ENCODE measurements around the gene LILRA5.

LILRA5 gene

GRCh38 chr19:54338521-54338920 lies 25.6 kb upstream of the LILRA5 start:
- no peak overlapping the region for H3K27ac ChIP-seq
- TF ChIP-seq CTCF (conservative IDR thresholded peaks at IDR 0.05) = no peak

- no peak for TF ChIP-seq CTCF (conservative IDR thresholded peaks at IDR 0.05)
- H3K27ac ChIP-seq = no peak overlapping the region
Measured at GRCh38 chr19:54337858-54338230, 24.9 kb upstream of the LILRA5 start.

GRCh38 chr19:54336893-54337857 lies 24.2 kb upstream of the LILRA5 start:
- H3K27ac ChIP-seq = no peak overlapping the region
- no peak for TF ChIP-seq CTCF (conservative IDR thresholded peaks at IDR 0.05)

- no peak for TF ChIP-seq CTCF (conservative IDR thresholded peaks at IDR 0.05)
- no peak overlapping the region for H3K27ac ChIP-seq
Measured at GRCh38 chr19:54335979-54336892, 23.3 kb upstream of the LILRA5 start.

- H3K27ac ChIP-seq = no peak overlapping the region
- TF ChIP-seq CTCF (conservative IDR thresholded peaks at IDR 0.05) = no peak
Measured at GRCh38 chr19:54335164-54335563, 22.2 kb upstream of the LILRA5 start.

- no peak overlapping the region for H3K27ac ChIP-seq
- no peak for TF ChIP-seq CTCF (conservative IDR thresholded peaks at IDR 0.05)
Measured at GRCh38 chr19:54333586-54334298, 20.8 kb upstream of the LILRA5 start.
